Hematopoietic multipotent progenitor cell treated with erythropoietin and hydrocortisone succinate and interleukin-3 and kit ligand, for 6 days (in vitro differentiated cells): ENCODE data around the gene PNMT.
A peak's percentile ranks its signal among the peaks of the same experiment; 100 is the strongest.

ENCODE experiments used
- DNase-seq: peaks from one replicate; pipeline ENCODE4 v3.0.0-alpha.2; 2015

Gene PNMT

GRCh38 chr17:39670746-39671145 lies 2.5 kb downstream of the PNMT start:
- no peak for DNase-seq

DNA sequence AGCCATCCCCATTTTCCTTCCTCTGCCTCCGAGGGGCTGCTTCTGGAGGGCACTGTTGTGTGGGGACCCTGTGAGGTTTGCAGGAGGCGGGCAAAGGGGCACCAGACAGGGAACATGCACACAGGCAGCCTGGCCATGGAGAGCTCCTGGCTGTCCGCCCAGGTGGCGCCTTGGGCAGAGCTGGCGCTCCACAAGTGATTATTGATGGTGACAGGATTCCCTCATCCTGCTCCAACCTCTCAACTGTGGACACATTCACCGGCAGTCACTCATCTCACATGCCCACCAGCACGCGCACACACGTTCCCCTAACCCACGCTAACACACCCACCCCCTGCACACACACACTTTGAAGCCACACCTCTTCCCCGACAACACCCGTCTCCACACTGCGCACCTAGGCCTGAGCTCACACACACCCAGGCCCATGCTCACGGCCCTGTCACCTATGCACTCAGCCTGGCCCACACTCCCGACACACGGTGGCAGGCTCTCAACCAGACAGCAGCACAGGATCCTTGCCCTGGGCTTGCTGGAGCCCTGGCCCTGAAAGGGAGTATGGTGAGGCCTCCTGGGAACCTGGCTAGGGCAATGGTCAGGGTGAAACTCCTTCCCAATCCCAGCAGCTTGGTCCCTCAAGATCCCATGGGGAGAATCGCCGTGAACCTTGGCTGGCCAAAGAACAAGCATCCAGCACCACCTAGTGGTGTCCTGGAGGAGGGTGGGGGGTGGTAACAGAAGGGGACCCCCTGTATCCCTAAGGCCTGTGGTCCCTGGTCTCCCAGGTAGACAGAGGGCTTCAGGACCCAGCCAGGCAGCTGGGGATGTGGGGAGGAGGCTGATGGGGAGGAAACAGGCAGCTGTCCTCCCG lies 3.6 kb downstream of the PNMT start:
- DNase-seq: peak; percentile 73

DNA sequence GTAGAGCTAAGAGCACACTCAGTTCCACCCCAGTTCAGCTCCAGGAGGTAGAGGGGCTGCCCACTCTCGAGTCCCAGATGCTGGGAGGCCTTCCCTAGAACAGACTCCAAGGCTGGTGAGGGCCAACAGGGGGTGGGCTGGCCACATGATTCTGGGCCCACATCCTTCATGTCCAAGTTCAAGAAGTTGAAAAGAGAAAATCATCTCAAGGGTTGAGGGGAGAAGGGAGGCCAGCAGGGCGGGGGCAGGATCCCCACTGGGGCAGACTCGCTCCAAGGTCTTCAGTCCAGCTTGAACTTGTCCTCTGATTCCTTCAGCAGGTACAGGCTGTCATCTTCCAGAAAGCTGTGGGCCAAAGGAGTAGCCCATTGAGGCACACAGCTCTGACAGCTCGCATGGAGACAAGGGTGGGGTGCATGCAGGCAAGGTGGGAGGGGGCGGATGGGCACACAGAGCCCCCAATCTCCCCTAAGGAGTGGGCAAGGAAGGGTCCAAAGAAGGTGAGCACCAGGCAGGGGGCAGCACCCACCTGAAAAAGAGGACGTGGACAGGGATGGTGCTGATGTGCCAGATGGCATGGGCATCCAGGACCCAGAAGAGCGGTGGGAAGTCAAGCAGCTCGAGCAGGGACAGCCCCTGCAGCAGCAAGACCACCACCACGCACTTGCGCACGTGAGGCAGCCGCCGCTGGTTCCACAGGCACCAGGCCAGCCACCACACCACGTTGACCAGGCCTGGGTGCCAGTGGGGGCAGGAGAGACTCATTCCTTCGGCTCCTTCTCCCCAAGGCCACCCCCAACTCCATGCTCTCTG lies 4.5 kb downstream of the PNMT start:
- no peak for DNase-seq

DNA sequence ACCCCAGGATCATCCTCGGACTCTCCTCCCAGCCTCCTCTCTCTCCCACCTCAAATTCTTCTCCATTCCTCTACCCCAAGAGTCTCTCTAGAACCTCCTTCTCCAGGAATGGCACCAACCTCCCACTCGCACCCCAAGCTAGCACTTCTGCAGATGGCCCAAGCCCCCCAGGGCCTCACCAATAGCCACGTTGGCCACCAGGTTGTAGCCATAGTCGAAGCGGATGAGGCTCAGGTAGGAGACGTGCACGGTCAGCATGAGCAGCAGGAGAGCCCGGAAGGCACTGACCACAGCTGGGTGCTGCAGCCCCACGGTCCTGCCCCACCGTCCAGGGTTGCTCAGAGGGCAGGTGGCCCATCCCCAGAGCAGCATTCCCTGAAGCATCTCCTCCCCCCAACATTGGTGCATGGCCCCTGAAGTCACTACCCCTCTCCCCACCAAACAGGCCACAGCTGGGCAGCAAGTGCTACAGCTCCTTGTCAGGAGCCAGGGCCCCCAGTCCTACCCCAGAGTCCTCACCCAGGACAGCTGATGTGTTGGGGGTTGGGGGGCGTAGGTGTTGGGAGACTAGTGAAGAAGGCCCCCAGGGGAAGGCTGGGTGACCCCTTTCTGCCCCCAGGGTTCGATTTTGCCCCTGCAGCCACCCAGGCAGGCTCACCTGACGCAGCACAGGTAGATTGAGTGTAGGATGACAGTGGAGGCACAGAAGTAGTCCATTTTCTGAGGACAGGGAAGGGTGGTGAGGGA lies 5.3 kb downstream of the PNMT start:
- DNase-seq: no peak

DNA sequence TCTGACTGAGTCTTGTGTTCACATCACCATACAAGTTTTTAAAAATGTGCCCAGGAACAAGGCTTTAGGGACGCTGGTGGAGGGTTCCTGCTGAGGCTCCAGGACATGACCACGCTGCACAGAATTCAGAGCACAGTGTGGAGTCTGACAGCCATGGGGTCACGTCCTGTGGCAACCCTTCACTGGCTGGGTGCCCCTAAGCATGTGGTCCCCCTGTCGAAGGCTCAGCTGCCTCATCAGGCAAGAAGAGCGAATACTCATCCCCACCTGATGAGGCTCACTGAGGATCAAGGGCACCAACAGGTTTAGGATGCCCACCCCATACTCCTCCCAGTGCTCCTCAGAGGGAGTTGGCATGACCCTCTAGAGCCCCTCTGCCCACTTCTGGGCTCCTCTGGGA lies 5.9 kb downstream of the PNMT start:
- DNase-seq: no peak

DNA sequence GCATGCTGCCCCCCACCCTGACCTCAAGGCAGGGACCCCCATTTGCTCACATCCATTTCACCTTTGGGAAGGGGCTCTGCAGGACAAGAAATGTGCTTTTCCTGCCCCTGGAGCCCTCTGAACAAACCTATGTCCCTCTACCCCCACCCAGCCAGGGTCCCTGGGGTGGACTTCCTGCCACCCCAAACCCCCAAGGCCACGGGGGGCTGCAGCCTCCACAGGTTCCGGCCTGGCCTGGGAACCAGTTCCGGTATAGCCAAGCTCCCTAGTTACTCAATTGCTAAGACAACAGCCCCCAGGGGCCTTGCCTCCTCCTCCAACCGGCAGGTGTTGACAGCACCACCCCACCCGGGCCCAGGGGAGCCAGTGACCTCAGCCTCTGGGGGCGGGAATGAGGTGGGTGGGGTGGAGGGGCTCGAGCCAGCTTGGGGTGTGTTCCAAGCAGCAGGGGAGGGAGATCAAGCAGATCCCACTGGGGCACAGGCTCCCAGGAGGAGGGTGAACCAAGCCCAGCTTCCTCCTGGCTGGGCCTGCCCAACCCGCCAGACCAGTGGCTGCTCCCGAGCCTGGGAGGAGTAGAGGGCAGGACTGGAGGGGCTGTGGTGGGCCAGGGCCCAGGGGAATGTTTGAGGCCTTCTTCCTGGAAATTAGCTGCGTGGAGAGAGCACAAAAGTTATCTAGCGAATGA lies 6.6 kb downstream of the PNMT start:
- DNase-seq: peak; percentile 72

DNA sequence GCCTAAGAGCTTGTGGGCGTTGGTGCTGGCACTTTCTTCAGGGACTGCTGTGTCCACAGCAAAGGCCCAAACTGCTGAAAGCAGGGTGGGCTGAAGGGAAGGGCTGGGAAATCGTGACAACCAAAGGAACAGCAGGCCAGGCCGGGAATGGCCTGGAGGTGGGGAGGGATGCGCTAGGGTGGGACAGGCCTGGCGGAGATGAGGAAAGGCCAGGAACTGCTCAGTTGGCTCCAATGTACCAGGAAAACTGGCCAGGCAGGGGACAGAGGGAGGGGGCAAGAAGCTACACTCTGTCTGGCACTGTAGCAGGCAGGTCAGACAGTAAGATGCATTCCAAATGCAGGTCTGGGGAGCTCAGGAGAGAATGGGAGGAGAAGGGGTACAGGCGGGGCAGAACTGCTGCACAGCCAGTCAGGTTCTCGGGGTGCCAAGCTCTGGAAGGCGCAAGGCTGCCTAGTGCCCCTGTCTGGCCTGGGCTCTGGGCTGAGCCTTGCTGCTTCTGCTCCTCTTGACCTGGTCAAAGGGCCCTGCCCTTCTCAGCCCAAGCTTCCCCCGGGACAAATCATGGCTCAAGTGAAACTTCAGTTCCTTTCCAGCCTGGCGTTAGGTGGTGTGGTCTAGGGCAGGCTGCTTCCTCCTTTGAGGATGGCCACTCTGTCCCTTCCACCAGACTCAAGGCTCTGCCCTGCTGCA lies 7.3 kb downstream of the PNMT start:
- DNase-seq: no peak

GRCh38 chr17:39676198-39676819 lies 8.1 kb downstream of the PNMT start:
- peak; percentile 91 for DNase-seq

DNA sequence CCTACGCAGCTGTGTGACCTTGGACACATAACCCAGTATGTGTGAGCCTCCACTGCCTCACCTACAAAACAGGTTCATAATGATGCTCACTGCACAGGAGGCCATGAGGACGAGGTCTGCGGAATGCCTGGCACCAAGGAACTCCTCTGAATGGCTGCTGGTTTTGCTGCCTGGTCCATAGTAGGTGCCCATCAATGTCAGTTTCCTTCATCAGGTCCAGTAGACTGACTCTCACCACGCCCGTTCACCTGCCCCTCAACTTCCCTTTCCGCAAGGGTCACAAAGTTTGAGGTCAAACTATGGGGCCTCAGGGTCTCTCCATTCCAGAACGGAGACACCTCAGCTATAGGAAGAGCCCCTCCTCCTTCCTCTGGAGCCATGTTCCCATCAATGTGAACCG lies 8.8 kb downstream of the PNMT start:
- no peak for DNase-seq

- DNase-seq: no peak
Measured at GRCh38 chr17:39677542-39678339, 9.5 kb downstream of the PNMT start.

DNA sequence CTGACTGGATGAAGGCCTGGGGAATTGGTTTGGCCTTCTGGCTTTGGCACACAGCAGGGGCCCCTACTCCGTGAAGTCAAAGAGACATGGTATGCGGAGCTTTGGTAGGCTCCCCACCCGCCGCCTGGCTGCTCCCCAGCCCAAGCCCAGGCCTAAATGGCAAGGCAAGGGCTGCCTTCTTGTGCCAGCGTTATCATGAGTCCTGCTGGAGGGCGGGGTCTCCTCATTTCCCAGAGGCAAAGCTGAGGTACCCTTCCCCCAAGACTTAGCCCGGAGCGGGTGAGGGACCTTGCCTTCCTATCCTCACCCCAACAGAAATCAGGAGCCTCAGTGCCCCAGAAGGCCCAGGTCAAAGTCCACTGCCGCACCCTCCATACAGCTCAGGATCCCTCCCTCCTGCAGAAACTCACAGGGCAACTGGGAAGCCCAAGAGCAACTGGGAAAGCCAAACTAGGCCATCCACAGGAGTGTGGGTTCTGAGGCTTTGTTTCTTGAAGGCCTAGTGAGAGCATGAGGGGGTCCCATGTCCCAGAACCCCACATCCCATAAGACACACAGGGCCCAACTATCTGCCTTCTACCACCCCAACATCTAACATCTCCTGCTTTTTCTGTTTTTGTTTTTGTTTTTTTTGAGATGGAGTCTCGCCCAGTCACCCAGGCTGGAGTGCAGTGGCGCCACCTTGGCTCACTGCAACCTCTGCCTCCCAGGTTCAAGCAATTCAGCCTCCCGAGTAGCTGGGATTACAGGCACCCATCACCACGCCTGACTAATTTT lies 10.3 kb downstream of the PNMT start:
- DNase-seq: peak; percentile 57

GRCh38 chr17:39679521-39680192 lies 11.4 kb downstream of the PNMT start:
- DNase-seq: peak; percentile 92

DNA sequence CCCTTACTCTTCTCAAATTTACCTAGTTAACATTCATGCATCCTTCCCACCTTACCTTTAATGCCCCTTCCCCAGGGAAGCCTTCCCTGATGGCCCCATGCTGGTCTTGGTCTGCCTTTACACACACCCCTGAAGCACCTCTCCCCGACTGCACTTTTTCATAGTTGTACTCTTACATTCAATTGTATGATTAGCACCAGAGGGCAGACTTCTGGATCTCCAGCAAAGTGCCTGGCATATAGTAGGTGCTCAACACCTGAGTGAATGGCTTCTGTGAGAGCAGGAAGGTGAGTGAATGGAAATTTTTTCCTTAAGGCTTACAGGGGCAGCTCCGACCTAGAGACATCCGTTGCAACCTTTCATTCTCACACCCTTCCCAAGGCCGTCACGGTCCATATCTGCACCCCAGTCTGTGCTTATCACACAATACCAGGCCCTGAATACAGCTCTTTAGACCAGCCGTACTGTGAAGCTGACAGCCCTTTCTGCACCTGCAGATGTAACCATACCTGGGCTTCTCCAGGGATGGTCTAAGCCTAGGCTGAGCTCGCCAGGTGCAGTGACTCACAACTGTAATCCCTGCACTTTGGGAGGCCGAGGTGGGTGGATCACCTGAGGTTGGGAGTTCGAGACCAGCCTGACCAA lies 15.2 kb downstream of the PNMT start:
- DNase-seq: peak; percentile 92

DNA sequence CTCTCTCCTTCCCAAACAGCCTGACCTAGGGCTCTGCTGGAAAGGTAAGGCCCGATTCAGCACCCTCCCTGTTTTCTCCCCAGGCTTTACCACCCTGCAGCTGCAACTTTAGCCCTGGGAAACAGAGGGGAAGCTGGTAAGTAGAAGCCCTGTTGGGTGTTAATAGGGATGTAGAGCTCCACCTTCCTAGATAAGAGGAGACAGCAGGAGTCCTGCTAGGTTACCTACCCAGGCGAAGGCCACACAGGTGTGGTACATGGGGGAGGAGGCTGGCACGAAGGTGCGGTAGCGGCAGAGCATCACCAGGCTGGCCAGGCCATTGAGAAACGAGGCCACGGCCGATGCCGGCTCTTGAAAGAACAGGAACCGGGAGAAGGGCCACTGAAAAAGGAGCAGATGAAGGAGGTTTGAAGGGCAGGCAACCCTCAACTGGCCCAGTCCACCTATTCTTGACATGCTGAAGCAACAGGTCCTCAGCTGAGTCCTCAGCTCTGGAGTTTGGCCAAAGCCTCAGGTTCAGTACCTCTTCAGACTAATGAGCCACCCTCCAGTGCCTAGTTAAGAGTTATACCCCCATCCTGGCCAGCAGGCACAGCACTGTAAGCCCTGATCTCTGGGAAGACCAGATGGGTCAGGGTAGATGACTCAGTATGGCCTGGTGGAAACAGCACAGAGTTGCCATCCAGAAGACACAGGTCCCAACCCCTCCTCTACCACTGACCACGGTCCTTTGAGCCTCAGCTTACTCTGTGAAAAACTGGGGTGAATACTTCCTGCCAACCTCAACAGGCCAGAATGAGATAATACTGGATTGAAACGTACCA lies 16.3 kb downstream of the PNMT start:
- DNase-seq: peak; percentile 55

- no peak for DNase-seq
Measured at GRCh38 chr17:39687101-39687545, 18.9 kb downstream of the PNMT start.

- peak; percentile 97 for DNase-seq
Measured at GRCh38 chr17:39687546-39688474, 19.6 kb downstream of the PNMT start, which contains the start of gene PGAP3. TSS of gene PGAP3 (minus strand) at chr17:39688057. CDS start at chr17:39688014, 43 bp downstream.

GRCh38 chr17:39688475-39688835 lies 20.2 kb downstream of the PNMT start:
- peak; percentile 39 for DNase-seq
